GM12801 (cell line): Measurements from ENCODE around the gene LARP4B.

Experiments used
- TF ChIP-seq, protein P1 (sequence below): IDR thresholded peaks from one replicate; pipeline ENCODE4 v1.5.1; 2011; ENCODE audit warnings: control low read depth; ENCODE audit not compliant: insufficient read length; ENCODE audit errors: extremely low read depth

The LARP4B gene

GRCh38 chr10:774661-775244, 156.8 kb downstream of the LARP4B start:
- TF ChIP-seq, protein P1, sequence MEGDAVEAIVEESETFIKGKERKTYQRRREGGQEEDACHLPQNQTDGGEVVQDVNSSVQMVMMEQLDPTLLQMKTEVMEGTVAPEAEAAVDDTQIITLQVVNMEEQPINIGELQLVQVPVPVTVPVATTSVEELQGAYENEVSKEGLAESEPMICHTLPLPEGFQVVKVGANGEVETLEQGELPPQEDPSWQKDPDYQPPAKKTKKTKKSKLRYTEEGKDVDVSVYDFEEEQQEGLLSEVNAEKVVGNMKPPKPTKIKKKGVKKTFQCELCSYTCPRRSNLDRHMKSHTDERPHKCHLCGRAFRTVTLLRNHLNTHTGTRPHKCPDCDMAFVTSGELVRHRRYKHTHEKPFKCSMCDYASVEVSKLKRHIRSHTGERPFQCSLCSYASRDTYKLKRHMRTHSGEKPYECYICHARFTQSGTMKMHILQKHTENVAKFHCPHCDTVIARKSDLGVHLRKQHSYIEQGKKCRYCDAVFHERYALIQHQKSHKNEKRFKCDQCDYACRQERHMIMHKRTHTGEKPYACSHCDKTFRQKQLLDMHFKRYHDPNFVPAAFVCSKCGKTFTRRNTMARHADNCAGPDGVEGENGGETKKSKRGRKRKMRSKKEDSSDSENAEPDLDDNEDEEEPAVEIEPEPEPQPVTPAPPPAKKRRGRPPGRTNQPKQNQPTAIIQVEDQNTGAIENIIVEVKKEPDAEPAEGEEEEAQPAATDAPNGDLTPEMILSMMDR = no peak

DNA sequence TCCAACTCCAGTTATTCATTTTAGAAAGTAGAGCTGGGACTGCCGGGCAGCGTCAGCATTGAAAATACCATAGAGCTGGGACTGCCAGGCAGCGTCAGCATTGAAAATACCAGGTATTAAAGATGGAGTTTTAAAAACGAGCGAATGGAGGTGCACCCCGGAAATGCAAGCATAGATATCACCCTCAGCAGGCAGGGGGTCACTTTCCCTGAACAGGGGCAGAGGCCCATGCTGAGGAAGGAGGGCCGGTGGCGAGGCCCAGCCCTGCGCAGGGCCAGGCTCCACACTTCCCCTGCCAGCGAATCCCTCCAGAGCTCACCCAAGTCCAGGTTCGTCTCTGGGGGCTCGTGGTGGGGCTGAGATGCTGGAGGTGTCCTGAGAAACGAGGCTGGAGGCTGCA, 157.3 kb downstream of the LARP4B start:
- TF ChIP-seq, protein P1 = no peak

DNA sequence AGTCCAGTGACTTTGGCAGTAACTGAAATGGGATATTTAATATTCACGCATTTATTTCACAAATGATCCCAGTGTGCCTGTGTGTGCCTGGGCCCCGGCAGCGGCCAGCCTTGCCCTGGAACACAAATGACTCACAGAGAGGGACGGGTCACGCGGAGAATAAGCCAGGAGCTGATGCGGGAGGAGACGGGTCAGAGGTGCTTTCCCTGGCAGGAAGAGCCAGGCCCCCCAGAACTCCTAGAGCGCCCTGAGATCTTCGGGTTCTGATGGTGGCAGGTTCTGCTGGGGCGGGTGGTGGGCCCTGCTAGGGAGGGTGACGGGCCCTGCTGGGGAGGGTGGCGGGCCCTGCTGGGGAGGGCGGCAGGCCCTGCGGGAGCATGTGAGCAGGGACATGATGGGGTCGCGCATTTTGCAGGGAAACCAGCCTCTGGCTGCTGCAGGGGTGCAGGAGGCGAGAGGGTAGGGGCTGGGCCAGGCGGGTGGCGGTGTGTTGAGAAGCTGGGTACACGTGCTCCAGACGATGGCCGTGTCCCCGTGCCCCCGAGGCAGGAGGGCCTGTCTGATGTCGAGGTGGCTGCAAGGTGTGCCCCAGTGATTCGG, 157.8 kb downstream of the LARP4B start:
- TF ChIP-seq, protein P1 = no peak

DNA sequence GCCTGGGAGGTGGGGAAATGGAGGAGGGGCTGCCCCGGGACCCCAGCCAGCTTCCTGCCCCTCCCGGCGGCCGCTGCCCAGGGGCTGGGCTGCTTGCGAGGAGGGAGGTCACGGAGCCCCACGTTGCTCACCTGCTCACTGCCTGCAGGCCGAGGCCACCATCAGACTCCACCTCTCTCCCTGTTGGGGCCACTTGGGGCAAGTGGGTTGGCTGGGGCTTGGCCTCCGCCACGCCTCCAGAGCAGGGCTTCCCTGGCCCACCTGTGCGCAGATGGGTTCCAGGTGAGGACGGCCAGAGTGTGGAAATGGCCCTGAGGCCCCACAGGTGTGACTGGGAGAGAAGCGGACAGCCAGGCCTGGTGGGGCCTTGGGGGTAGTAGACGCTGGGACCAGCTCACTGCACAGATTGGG, 159.3 kb downstream of the LARP4B start:
- TF ChIP-seq, protein P1 = no peak

- TF ChIP-seq, protein P1 = no peak
Observed at GRCh38 chr10:771647-772046, 159.9 kb downstream of the LARP4B start.

DNA sequence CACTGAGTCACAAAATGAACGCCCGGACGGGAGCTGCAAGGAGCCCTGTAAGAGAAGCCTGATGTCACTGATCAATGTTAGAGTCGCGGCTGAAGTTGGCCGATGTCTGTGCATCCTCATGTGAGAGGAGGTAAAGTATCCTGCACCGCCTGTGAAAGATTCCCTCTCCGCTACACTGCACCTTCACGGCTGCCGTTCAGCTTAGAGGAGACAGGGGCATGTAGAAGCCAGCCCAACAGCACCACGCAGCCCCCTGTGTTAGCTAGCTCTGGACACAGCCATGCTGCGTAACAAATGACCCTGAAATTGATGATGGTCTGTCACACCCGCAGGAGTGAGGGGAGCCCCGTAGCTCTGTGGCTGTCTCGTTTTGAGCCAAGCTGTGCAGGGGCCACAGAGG, 160.5 kb downstream of the LARP4B start:
- TF ChIP-seq, protein P1 = no peak

DNA sequence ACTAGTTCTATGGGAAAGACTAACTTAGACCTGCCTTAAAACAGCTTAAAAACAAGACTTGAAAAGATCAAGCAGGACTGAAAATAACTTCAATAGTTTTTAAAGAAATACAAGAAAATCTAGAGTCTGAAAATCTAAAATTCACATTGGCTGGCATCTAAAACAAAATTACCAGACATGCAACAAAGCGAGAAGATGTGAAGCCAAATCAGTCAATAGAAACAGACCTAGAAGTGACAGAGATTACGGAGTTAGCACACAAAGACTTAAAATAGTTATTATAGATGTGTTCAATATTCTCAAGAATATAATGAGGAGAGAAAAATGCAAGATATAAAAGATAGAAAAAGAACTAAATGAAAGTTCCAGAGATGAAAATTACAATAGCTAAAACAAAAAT, 163.7 kb downstream of the LARP4B start:
- TF ChIP-seq, protein P1 = no peak

- TF ChIP-seq, protein P1 = no peak
Observed at GRCh38 chr10:767211-767610, 164.3 kb downstream of the LARP4B start.
